GM21529 (cell line): ENCODE data around the gene EYS.

Experiments
- ATAC-seq: cut with Tn5 transposase; IDR thresholded peaks from one replicate; pipeline ENCODE4 v1.9.1; 2021; ENCODE audit not compliant: unreplicated experiment

EYS gene

GRCh38 chr6:64404396-64404795 is 1302.6 kb downstream of the EYS start:
- no peak for ATAC-seq

GRCh38 chr6:64383277-64383676 is 1323.7 kb downstream of the EYS start:
- no peak for ATAC-seq

GRCh38 chr6:64376394-64376793 is 1330.6 kb downstream of the EYS start:
- ATAC-seq, result no peak

- ATAC-seq, result no peak
These were observed 1349.6 kb downstream of the EYS start for GRCh38 chr6:64357430-64357829.

GRCh38 chr6:64347411-64347810 is 1359.6 kb downstream of the EYS start:
- ATAC-seq, result no peak

- ATAC-seq, result no peak
These were observed 1371.8 kb downstream of the EYS start for GRCh38 chr6:64335195-64335594.

- no peak for ATAC-seq
These were observed 1372.4 kb downstream of the EYS start for GRCh38 chr6:64334636-64335035.

- ATAC-seq, result no peak
These were observed 1376.2 kb downstream of the EYS start for GRCh38 chr6:64330694-64331307.

- no peak for ATAC-seq
These were observed 1380.1 kb downstream of the EYS start for GRCh38 chr6:64326939-64327338.

- no peak for ATAC-seq
These were observed 1381.9 kb downstream of the EYS start for GRCh38 chr6:64325093-64325492.

- ATAC-seq, result no peak
These were observed 1396.8 kb downstream of the EYS start for GRCh38 chr6:64310214-64310613.

GRCh38 chr6:64301307-64302236 is 1405.5 kb downstream of the EYS start:
- ATAC-seq, result no peak

GRCh38 chr6:64299176-64299575 is 1407.8 kb downstream of the EYS start:
- no peak for ATAC-seq

GRCh38 chr6:64294034-64294433 is 1413.0 kb downstream of the EYS start:
- no peak for ATAC-seq

- ATAC-seq, result no peak
These were observed 1413.7 kb downstream of the EYS start for GRCh38 chr6:64293298-64293697.

- no peak for ATAC-seq
These were observed 1416.2 kb downstream of the EYS start for GRCh38 chr6:64290867-64291266.

- ATAC-seq, result no peak
These were observed 1417.1 kb downstream of the EYS start for GRCh38 chr6:64289931-64290330.

- ATAC-seq, result no peak
These were observed 1418.7 kb downstream of the EYS start for GRCh38 chr6:64288351-64288750.

- no peak for ATAC-seq
These were observed 1425.9 kb downstream of the EYS start for GRCh38 chr6:64281167-64281566.

- no peak for ATAC-seq
These were observed 1426.5 kb downstream of the EYS start for GRCh38 chr6:64280569-64280968.

- ATAC-seq, result no peak
These were observed 1436.9 kb downstream of the EYS start for GRCh38 chr6:64270083-64270482.

GRCh38 chr6:64266351-64266821 is 1440.6 kb downstream of the EYS start:
- peak; percentile 75 for ATAC-seq
